Breast epithelium (tissue), 3 donors: ENCODE data around the gene SPARC.

Source experiments
- POLR2A ChIP-seq: fragments of 450-650 bp; IDR thresholded peaks from one replicate; pipeline ENCODE4 v1.6.1; 2016; ENCODE audit warnings: antibody characterized with exemption, mild to moderate bottlenecking, moderate library complexity
- POLR2AphosphoS5 ChIP-seq, 3 donors: sonication (generic); formaldehyde crosslinking; IDR thresholded peaks; one replicate each; pipeline ENCODE4 v1.6.1; 2017; ENCODE audit warnings: antibody characterized with exemption in 3 of 3
- TF ChIP-seq, protein P1 (sequence below), 3 donors: fragments of 450-650 bp; IDR thresholded peaks; one replicate each; pipeline ENCODE4 v1.5.1; 2016 to 2017; ENCODE audit warnings: antibody characterized with exemption in 3 of 3, mild to moderate bottlenecking in 3 of 3, moderate library complexity in 3 of 3

DNA sequence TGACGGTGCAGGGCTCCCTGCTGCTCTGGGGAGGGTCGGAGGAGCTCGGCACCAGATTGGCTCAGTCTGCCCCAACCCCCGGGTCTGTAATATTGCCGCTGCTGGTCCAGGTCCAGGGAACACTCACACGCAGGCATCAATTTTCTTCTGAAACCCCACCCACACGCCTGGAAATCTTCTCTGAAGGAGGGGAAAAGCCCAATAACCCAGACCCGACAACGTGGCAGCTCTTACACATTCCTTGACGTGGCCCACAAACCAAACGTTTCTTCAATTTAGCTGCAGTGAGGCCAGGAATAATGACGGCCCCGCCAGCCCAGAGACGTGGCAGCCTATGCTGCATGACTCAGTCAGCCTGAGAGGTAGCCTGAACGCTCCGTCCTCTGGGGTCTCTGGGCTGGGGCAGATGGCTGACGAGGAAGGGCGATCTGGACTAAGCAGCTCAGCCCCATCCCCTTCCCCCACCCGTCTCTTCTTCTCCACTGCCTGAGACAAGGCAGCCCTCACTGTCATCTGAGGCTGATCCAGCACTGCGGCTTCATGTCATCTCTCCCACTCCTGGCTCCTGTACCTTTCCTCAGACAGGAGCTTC lies 9.9 kb upstream of the SPARC start:
- peak in 1 of 3 donors; percentile 24 for TF ChIP-seq POLR2AphosphoS5 (IDR thresholded peaks at IDR 0.05)
- TF ChIP-seq, protein P1, sequence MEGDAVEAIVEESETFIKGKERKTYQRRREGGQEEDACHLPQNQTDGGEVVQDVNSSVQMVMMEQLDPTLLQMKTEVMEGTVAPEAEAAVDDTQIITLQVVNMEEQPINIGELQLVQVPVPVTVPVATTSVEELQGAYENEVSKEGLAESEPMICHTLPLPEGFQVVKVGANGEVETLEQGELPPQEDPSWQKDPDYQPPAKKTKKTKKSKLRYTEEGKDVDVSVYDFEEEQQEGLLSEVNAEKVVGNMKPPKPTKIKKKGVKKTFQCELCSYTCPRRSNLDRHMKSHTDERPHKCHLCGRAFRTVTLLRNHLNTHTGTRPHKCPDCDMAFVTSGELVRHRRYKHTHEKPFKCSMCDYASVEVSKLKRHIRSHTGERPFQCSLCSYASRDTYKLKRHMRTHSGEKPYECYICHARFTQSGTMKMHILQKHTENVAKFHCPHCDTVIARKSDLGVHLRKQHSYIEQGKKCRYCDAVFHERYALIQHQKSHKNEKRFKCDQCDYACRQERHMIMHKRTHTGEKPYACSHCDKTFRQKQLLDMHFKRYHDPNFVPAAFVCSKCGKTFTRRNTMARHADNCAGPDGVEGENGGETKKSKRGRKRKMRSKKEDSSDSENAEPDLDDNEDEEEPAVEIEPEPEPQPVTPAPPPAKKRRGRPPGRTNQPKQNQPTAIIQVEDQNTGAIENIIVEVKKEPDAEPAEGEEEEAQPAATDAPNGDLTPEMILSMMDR (IDR thresholded peaks at IDR 0.05) = no peak
- no peak for TF ChIP-seq POLR2A
